BE2C (cell line): ENCODE data around the gene RPL18A.

ENCODE experiments used
- DNase-seq: peaks from one replicate; pipeline ENCODE4 v3.0.0-alpha.2; 2020
- H3K27me3 ChIP-seq: fragments of 250-450 bp; sonication (Bioruptor Pico); 2 replicates; pipeline ENCODE4 v1.5.1; 2020; ENCODE audit warnings: mild to moderate bottlenecking
- H3K36me3 ChIP-seq: fragments of 250-450 bp; sonication (Bioruptor Pico); 2 replicates; pipeline ENCODE4 v1.5.1; 2020; ENCODE audit warnings: mild to moderate bottlenecking
- H3K4me1 ChIP-seq: fragments of 250-450 bp; sonication (Bioruptor Pico); 2 replicates; pipeline ENCODE4 v1.5.1; 2020
- H3K4me3 ChIP-seq: 2 replicates; pipeline ENCODE4 v1.5.1; 2011; ENCODE audit warnings: low read depth, low read length
- H3K9me3 ChIP-seq: fragments of 250-450 bp; sonication (Bioruptor Pico); 2 replicates; pipeline ENCODE4 v1.5.1; 2020
- TF ChIP-seq, protein P1 (sequence below): IDR thresholded peaks from 2 replicates; pipeline ENCODE4 v1.5.1; 2012; ENCODE audit warnings: mild to moderate bottlenecking, low read depth, low read length

Gene RPL18A

GRCh38 chr19:17821190-17821589, 38.5 kb upstream of the RPL18A start, which contains the start of gene INSL3:
INSL3 (minus strand) TSS chr19:17821519; CDS start chr19:17821506, 13 bp downstream.
- Histone ChIP-seq H3K9me3 (no peaks in the 10 kb centered on the region; the same call in 1 of the 2 replicates), H3K4me3 (no peak within 1 kb of the TSS), H3K36me3 (no peaks in the 10 kb centered on the region), H3K27me3 (no peaks in the 10 kb centered on the region), H3K4me1 (no peaks in the 10 kb centered on the region)
- DNase-seq, result no peak
- TF ChIP-seq, protein P1, sequence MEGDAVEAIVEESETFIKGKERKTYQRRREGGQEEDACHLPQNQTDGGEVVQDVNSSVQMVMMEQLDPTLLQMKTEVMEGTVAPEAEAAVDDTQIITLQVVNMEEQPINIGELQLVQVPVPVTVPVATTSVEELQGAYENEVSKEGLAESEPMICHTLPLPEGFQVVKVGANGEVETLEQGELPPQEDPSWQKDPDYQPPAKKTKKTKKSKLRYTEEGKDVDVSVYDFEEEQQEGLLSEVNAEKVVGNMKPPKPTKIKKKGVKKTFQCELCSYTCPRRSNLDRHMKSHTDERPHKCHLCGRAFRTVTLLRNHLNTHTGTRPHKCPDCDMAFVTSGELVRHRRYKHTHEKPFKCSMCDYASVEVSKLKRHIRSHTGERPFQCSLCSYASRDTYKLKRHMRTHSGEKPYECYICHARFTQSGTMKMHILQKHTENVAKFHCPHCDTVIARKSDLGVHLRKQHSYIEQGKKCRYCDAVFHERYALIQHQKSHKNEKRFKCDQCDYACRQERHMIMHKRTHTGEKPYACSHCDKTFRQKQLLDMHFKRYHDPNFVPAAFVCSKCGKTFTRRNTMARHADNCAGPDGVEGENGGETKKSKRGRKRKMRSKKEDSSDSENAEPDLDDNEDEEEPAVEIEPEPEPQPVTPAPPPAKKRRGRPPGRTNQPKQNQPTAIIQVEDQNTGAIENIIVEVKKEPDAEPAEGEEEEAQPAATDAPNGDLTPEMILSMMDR, result no peak

GRCh38 chr19:17824339-17824738, 35.4 kb upstream of the RPL18A start:
- no peaks in the 10 kb centered on the region for H3K4me1 ChIP-seq
- H3K27me3 ChIP-seq, result no peaks in the 10 kb centered on the region
- no peak for DNase-seq
- TF ChIP-seq, protein P1, result no peak
- H3K36me3 ChIP-seq, result no peaks in the 10 kb centered on the region
- no peak overlapping the region for H3K4me3 ChIP-seq
- H3K9me3 ChIP-seq, result no peaks in the 10 kb centered on the region

DNA sequence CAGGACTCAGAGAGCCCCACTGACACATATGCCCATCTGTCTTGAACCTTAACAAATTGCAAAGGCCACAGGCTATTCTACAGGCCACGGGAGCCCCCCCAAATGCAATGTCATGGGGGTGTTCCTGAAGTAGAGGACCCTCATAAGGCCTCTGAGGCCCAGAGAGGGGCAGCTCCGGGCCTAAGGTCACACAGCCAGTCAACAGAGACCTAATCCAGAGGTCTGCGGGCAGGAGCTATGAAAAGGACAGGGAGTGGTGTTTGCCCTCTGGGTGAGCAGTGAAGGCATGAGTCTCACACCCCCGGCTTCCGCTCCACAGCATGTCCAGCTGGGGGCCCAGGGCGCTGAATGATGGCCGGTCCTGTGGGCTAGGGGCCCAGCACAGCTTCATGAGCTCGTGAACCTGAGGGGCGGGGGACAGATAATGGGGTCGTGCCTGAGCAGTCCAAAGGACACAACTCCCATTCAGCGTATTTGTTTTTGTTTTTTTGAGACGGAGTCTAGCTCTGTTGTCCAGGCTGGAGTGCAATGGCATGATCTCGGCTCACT, 33.1 kb upstream of the RPL18A start:
- no peaks in the 10 kb centered on the region for H3K4me1 ChIP-seq
- DNase-seq, result no peak
- no peaks in the 10 kb centered on the region for H3K9me3 ChIP-seq
- TF ChIP-seq, protein P1, result no peak
- no peaks in the 10 kb centered on the region for H3K27me3 ChIP-seq
- no peak overlapping the region for H3K4me3 ChIP-seq
- H3K36me3 ChIP-seq, result no peaks in the 10 kb centered on the region

DNA sequence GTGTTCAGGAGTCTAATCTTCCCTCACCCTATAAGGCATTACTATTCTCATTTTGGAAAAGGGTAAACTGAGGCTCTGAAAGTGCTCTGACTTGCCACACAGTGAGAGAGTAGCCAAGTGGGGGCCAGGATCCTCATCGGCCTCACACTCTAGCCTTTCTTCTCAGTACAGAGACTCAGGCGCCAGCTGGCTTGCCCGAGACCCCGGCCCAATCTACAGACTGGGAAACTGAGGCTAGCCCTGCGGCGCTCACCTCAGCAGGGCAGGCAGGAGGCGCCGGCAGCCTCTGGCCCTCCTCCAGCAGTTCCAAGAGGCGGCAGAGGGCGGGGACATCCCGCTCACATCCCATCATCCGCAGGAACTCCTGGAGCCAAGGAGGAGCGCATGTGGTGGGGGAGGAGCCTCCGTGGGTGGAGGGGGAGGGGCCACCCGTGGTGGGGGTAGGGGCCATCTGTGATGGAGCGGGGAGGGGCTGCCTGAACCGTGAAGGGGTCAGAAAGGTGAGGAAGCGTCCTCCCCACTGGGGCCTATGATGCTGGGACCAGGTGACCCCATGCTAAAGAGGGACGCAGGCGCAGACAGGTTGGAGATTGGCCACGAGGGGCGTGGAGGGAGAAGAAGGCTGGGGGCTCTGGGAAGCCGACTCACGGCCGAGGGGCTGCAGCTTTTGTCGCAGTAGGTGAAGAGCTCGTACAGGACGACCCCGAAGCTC, 29.7 kb upstream of the RPL18A start:
- H3K4me3 ChIP-seq, result peak overlapping the region; percentile 68
- TF ChIP-seq, protein P1, result peak; percentile 11; the same call in 1 of the 2 replicates
- DNase-seq, result peak; percentile 84

GRCh38 chr19:17830567-17831418, 28.9 kb upstream of the RPL18A start:
- peak overlapping the region; percentile 68 for H3K4me3 ChIP-seq
- TF ChIP-seq, protein P1, result no peak

More for the DNA sequence above, 29.7 kb upstream of the RPL18A start:
- Histone ChIP-seq H3K9me3 (no peaks in the 10 kb centered on the region), H3K36me3 (no peaks in the 10 kb centered on the region), H3K27me3 (no peaks in the 10 kb centered on the region), H3K4me1 (no peaks in the 10 kb centered on the region)

More at GRCh38 chr19:17830567-17831418, 28.9 kb upstream of the RPL18A start:
- Histone ChIP-seq H3K9me3 (no peaks in the 10 kb centered on the region), H3K27me3 (no peaks in the 10 kb centered on the region), H3K36me3 (no peaks in the 10 kb centered on the region), H3K4me1 (no peaks in the 10 kb centered on the region)
- peak; percentile 99 for DNase-seq
